Cardiac muscle cell (in vitro differentiated cells and primary cell): ENCODE measurements around the gene TRIM31. TPM values are rescaled to one million over a fixed set of nuclear protein-coding genes. Genes with fewer than 3 reads are reported as not detected.

Experiments
- DNase-seq, 2 donors: peaks; one replicate each; pipeline versions ENCODE4 v3.0.0 to v3.0.0-alpha.2; 2010 to 2017; ENCODE audit warnings: low read depth in 1 of 2, low spot score in 1 of 2
- H3K27ac ChIP-seq: fragments of 200-600 bp; sonication (generic); 2 replicates; pipeline ENCODE4 v1.5.1; 2016
- H3K27me3 ChIP-seq: fragments of 200-600 bp; sonication (generic); 2 replicates; pipeline ENCODE4 v1.6.0; 2016; ENCODE audit warnings: control low read depth
- H3K36me3 ChIP-seq: fragments of 200-600 bp; sonication (generic); 2 replicates; pipeline ENCODE4 v1.5.1; 2016; ENCODE audit warnings: control low read depth
- H3K4me1 ChIP-seq: fragments of 200-600 bp; sonication (generic); 2 replicates; pipeline ENCODE4 v1.8.1; 2017; ENCODE audit warnings: low read depth, mild to moderate bottlenecking, mixed run types
- H3K4me3 ChIP-seq: fragments of 200-600 bp; sonication (generic); 2 replicates; pipeline ENCODE4 v1.5.1; 2016; ENCODE audit warnings: mild to moderate bottlenecking
- H3K9me3 ChIP-seq: fragments of 200-600 bp; sonication (generic); 2 replicates; pipeline ENCODE4 v1.5.1; 2017; ENCODE audit warnings: low read depth, mild to moderate bottlenecking, control low read depth
- CTCF ChIP-seq: IDR thresholded peaks from 2 replicates; pipeline ENCODE4 v1.5.1; 2012; ENCODE audit warnings: low read depth, mild to moderate bottlenecking, low read length
- polyA plus RNA-seq: library from polyadenylated mRNA; unstranded; fragments of >200 nt; fragmentation: Nextera tagmentation; extraction: Ambion mirVana; gene quantifications from 2 replicates; pipeline ENCODE4 v1.2.1, GENCODE V29; 2016
- total RNA-seq: library from RNA; depleted of rRNA; stranded (reverse); fragments of >200 nt; gene quantifications from 2 replicates; pipeline ENCODE4 v1.2.3, GENCODE V29; 2016

TRIM31 gene
- total and polyA plus RNA-seq, 2 experiments from 2014 or later = not detected

DNA sequence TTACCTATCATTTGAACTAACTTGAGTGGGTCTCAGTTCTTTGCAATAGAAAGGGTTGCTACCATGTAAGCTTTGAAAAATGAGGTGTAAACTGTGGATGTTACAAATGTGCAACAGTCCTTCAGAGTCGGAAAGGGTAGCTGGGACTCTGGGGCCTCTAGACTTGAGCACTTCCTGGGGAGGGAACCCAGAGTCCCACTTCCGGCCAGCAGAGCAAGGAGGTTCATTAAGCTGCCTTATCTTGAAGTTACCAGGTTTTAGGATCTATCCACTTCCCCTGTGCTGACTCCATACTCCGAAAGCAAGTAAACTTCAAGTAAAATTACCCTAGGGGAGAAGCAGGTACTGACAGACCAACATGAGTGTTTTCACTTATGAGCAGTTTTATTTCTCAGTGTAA lies 38.7 kb upstream of the TRIM31 start:
- H3K9me3 ChIP-seq = no peaks in the 10 kb centered on the region
- no peaks in the 10 kb centered on the region for H3K4me1 ChIP-seq
- TF ChIP-seq CTCF = no peak
- peaks cover 38% of the 10 kb centered on the region for H3K27me3 ChIP-seq
- DNase-seq = no peak
- H3K4me3 ChIP-seq = no peak overlapping the region
- no peak overlapping the region for H3K27ac ChIP-seq
- no peaks in the 10 kb centered on the region for H3K36me3 ChIP-seq

GRCh38 chr6:30150671-30151395 lies 37.9 kb upstream of the TRIM31 start:
- Histone ChIP-seq H3K9me3 (no peaks in the 10 kb centered on the region), H3K27me3 (peaks cover 35% of the 10 kb centered on the region), H3K4me1 (no peaks in the 10 kb centered on the region), H3K4me3 (no peak overlapping the region), H3K27ac (no peak overlapping the region), H3K36me3 (no peaks in the 10 kb centered on the region)
- no peak for TF ChIP-seq CTCF
- DNase-seq = peak in 1 of 2 donors; percentile 39

DNA sequence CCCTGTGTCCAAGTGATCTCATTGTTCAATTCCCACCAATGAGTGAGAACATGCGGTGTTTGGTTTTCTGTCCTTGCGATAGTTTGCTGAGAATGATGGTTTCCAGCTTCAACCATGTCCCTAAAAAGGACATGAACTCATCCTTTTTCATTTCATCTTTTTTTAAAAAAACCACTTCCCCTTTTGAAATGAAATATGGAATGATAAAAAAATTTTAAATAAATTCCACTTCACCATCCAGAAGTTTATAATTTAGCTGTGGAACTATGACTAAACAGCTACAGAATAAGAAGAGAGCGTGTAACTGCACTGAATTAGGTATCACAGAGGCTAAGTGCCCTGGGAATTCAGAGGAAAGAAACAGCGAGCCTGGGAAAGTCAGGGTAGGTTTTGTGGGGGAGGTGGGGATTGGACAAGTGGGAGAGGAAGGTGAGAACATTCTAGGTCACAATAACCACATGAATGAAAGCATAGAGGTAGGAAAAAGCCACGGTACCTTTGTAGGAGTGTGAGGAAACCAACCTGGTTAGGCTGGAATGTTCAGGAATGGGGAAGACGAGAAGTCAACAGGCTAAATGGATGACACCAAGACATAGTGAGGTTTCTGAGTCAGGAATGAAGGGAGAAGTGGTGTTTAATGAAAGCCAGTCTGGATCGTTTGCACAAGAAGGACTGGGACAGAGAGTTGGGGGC lies 37.1 kb upstream of the TRIM31 start:
- Histone ChIP-seq H3K36me3 (no peaks in the 10 kb centered on the region), H3K27me3 (peaks cover 30% of the 10 kb centered on the region), H3K4me1 (no peaks in the 10 kb centered on the region), H3K27ac (no peak overlapping the region), H3K4me3 (no peak overlapping the region), H3K9me3 (no peaks in the 10 kb centered on the region)
- TF ChIP-seq CTCF = no peak
- no peak for DNase-seq

- no peaks in the 10 kb centered on the region for H3K9me3 ChIP-seq
- H3K27ac ChIP-seq = no peak overlapping the region
- no peak overlapping the region for H3K4me3 ChIP-seq
- H3K36me3 ChIP-seq = no peaks in the 10 kb centered on the region
- DNase-seq = no peak
- peak; percentile 3 for TF ChIP-seq CTCF
- no peaks in the 10 kb centered on the region for H3K4me1 ChIP-seq
- H3K27me3 ChIP-seq = peaks cover 27% of the 10 kb centered on the region
These were observed 36.3 kb upstream of the TRIM31 start for GRCh38 chr6:30149234-30149633.

GRCh38 chr6:30147096-30147495 lies 34.2 kb upstream of the TRIM31 start:
- H3K27me3 ChIP-seq = peaks cover 20% of the 10 kb centered on the region
- DNase-seq = no peak

More at GRCh38 chr6:30147096-30147495, 34.2 kb upstream of the TRIM31 start:
- H3K4me3 ChIP-seq = no peak overlapping the region
- H3K4me1 ChIP-seq = no peaks in the 10 kb centered on the region
- no peaks in the 10 kb centered on the region for H3K9me3 ChIP-seq
- no peaks in the 10 kb centered on the region for H3K36me3 ChIP-seq
- no peak overlapping the region for H3K27ac ChIP-seq
- TF ChIP-seq CTCF = no peak
